Fibroblast of skin of left quadriceps (primary cell): Measurements from ENCODE around the gene AP5M1.
"Not testable (repeated sequence)": the region's sequence is repeated elsewhere in the genome, so short reads cannot be mapped to it uniquely, and the experiment has no call there.

Experiments
- DNase-seq, 2 experiments: peaks; one replicate each; pipeline ENCODE4 v3.0.0-alpha.2; 2013; ENCODE audit warnings: low read depth in 2 of 2

Gene AP5M1, protein sequence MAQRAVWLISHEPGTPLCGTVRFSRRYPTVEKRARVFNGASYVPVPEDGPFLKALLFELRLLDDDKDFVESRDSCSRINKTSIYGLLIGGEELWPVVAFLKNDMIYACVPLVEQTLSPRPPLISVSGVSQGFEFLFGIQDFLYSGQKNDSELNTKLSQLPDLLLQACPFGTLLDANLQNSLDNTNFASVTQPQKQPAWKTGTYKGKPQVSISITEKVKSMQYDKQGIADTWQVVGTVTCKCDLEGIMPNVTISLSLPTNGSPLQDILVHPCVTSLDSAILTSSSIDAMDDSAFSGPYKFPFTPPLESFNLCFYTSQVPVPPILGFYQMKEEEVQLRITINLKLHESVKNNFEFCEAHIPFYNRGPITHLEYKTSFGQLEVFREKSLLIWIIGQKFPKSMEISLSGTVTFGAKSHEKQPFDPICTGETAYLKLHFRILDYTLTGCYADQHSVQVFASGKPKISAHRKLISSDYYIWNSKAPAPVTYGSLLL

DNA sequence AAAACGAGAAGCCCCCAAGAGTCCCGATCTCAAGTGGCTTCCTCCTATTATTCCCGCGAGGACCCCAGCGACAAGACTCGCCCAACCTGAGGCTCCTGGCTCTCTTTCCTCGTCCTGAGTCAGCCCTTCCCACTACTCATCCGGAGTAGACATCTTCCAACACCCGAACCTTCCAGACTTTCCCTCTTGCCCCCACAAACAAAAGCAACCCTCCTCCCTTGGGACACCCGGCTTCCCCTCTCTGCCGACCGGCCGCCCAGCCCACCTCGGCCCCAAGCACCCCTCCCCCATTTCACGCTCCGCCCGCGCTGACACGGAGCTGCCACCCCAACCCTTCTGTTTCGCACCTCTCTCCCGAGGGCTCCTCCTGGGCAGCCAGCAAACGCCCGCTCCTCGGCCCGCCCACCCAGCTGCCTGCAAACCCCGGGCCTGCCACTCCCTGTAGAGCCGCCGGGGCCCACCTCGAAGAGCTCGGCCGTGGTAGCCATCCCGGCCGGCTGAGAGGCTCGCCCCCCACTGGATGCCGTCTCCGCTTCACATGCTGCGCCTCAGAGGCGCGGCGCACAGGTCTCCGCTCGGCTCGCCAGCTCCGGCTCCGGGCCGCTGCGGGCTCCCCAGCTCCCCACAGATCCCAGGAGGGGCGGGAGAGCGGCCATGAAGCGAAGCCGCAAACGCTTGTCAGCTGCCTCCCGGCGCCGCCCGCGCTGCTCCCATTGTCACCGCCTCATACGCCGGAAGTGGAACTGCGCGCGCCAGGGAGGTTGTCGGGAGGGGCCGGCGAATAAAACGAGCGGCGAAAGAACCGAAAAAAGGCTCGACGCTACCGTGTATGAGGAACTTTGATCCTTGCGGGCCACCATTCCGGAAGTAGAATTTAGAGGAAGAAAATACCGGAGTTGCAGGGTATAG, at the start of gene AP5M1, which contains the start of gene EXOC5:
Gene AP5M1, plus strand, starts transcription at position 811 of the 909 bp plus-strand sequence. CDS start 344 bp downstream, outside the sequence.
Gene EXOC5, minus strand, starts transcription at position 745 of the 909 bp plus-strand sequence. Its CDS starts 257 bp downstream, at position 488.
- DNase-seq, result peak; percentile 83 to 84

DNA sequence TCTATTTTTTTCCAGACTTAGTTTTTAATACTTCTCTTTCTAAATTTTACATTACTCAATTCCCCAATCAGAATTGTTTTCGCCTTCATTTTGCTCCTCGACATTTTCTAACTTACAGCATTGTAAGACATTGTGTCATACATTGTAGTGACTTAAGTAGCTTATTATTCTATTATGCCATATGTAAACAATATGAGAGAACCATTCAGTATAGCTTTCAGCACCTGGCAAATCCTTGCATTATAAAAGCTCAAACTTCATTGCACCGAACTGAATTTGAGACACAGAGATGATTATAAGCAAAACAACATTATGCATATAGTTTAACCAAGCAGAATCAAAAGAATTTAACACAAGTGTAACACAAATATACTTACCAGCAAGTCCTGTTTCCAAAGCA, 46.8 kb upstream of the AP5M1 start:
- DNase-seq, result no peak

DNA sequence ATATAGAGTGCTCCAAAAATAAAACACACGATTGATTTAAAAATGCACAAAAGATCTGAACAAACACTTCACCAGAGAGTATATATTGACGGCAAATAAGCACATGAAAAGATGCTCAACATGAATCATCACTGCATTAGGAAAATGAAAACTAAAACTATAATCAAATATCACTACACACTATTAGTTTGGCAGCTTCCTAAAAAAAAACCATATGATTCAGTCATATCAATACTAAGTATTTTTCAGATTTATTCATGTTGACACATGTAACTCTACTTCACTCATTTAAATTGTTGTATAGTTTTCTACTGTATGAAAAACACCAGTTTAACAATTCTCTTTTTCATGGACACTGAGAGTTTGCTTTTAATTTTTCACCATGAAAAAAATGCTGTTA, 41.7 kb upstream of the AP5M1 start:
- DNase-seq, result no peak

DNA sequence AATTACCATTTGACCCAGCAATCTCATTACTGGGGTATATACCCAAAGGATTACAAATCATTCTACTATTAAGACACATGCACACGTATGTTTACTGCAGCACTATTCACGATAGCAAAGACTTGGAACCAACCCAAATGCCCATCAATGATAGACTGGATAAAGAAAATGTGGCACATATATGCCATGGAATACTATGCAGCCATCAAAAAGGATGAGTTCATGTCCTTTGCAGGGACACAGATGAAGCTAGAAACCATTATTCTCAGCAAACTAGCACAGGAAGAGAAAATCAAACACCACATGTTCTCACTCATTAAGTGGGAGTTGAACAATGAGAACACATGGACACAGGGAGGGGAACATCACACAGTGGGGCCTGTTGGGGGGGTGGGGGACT, 40.5 kb upstream of the AP5M1 start:
- DNase-seq, result not testable (repeated sequence)

DNA sequence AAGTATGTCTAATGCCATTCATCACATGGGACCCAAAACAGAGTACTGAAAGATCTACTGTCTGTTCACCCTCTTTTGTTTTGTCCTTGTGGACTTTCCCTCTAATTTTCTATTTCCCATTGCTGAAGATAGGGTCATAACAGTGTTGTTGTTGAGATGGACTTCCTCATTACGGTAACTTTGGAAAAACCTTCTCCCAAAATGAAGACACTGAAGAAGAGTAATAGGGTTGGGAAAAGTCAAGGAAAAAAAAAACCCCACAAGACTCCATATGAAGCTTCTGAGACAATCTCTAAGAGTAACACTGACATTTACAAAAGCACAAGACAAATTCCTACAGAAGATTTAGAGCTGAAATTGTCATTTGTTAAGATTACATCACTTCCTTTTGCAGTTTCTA, 36.8 kb upstream of the AP5M1 start:
- DNase-seq, result no peak

DNA sequence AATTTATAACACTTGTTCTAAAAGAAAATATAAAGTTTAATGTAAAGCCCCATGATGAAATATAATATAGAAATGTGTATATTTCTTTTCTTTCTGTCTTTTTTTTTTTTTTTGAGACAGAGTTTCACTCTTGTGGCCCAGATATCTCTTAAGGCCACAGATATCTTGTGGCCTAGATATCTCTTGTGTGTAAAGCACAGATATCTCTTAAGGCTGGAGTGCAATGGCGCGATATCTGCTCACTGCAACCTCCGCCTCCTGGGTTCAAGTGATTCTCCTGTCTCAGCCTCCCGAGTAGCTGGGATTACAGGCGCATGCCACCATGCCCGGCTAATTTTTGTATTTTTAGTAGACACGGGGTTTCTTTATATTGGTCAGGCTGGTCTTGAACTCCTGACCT, 28.7 kb upstream of the AP5M1 start:
- DNase-seq, result not testable (repeated sequence)

DNA sequence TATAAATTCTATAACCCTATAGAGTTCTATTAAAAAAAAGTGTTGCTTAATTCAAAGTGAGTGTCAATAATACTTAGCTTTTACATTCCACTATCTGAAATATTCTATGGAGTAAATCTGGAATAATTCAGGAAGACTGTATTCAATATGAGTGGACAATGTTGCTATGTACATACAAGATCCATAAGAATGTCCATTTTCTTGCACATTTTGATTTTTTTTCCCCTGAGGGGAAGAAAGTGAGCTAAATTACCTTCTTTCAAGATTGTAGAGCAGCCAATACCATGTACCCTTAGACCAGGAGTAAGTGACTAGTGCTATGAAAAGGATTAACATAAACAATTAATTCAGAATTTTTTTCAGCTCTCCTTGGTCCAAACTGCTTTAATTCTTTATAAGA, 25.5 kb upstream of the AP5M1 start:
- DNase-seq, result no peak

DNA sequence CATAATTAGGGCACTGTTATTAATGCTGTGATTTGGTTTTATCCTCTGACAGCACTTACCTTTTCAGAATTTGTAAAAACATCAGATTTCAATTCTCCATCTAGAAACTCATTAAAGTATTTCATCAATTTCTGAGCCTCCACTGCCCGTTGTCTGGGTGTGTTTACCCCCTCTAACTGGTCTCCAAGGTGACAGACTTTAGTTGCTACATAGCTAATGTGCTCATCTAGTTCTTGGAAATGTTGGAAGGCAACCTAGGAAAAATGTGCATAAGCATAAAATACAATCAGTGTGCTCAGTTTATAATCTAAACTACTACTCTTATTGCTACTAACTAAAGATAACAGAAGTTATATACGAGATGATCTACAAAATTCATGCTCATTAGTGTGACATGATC, 24.7 kb upstream of the AP5M1 start:
- DNase-seq, result no peak

DNA sequence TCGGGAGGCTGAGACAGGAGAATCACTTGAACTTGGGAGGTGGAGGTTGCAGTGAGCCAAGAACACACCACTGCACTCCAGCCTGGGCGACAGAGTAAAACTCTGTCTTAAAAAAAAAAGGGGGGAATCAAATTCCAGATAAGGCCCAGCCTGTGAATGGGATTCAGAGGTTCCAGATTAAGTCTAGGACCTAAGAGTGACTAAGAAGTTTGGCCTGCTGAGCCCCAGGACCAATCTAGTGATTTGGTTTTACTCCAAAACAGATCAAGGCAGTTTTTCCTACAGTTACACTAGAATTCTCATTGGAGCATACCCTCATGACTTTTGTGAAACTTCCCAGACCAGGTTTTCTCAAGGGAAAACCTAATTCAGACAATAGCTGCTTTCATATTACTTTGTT, 22.8 kb upstream of the AP5M1 start:
- DNase-seq, result no peak

DNA sequence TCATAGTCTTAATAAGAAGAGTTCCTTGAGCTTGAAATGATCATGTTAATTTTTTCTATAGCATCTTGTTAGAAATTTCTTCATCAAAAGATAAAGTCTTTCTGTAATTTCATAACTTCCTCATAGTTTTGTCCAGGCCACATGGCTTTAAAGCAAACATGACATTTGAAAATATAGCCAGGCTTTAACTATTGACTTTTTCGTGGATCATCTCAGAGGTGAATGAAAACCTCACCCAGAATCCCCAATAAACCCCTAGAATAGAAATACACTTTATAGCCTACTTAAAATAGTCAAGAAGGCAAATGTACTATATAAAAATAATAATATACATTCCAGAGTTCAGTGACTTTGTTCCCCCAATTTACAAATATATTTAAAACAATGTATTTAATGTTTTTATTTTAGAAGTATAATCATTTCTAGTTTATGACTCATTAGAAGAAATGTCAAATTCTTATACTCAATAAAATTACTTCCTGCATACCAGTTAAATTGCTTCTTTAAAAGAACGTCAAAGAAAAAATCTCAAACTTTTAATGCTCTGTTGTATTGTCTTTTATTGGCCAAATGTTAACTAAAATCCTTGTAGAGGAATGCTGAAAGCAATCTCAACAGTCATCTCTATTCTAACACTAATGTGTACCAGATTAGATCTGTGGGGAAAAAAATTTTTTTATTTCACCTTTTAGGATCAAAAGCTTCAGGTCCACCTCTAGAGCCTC, 21.7 kb upstream of the AP5M1 start:
- peak; percentile 9 to 10 for DNase-seq

DNA sequence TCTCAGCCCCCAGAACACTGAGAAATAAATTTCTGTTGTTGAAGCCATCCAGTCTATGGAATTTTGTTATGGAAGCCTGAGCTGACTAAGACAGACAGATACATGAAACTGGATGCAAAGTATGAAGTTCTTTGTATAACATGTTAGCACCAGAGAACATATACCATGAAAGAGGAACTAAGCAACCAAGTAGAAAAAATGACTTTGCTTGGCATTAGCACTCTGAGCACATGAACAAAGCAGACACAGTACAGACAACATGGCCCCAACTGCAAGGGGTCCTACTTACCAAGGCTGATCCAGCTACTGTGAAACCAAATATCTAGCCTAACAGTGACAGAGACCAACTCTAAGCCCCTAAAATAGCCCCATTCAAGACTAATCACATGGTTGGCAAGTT, 13.9 kb upstream of the AP5M1 start:
- DNase-seq, result no peak

DNA sequence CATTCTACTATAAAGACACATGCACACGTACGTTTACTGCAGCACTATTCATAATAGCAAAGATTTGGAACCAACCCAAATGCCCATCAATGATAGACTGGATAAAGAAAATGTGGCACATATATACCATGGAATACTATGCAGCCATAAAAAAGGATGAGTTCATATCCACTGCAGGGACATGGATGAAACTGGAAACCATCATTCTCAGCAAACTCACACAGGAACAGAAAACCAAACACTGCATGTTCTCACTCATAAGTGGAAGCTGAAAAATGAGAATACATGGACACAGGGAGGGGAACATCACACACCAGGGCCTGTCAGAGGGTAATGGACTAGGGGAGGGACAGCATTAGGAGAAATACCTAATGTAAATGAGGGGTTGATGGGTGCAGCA, 10.6 kb upstream of the AP5M1 start:
- not testable (repeated sequence) for DNase-seq

DNA sequence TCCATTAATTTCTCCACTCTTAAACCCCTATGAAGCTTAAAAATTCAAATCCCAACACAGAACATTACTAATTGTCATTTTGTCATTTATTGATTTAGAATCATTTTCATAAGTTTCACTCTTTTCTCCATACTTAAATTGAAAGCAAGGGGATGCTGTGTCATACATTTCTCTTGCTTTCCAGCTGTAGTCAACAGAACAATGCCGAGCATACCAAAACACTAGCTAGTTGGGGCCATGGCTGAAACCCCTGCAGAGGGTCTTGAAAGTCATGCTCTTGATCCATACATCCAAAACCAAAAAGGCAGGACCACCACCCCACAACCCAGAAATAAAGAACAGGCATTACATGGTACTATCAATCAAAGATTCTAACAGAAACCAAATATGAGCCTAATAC, 9.1 kb upstream of the AP5M1 start:
- DNase-seq, result no peak

DNA sequence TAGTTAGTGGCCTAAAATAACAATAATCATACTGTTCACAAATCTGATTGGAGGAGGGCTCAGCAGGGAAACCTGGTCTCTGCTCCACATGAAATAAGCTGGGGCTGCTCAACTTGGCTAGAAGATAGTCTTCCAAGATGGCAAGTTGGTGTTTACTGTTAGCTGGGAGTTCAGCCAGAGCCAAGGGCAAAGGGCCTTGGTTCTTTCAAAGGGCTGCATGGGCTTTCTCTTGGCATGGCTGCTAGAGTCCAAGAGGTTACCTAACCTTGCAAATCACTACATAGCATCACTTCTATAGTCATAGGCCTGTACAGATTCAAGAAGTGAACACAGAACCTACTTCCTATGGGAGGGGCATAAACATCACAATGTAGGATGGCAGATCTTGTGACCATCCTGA, 7.2 kb upstream of the AP5M1 start:
- DNase-seq, result no peak

DNA sequence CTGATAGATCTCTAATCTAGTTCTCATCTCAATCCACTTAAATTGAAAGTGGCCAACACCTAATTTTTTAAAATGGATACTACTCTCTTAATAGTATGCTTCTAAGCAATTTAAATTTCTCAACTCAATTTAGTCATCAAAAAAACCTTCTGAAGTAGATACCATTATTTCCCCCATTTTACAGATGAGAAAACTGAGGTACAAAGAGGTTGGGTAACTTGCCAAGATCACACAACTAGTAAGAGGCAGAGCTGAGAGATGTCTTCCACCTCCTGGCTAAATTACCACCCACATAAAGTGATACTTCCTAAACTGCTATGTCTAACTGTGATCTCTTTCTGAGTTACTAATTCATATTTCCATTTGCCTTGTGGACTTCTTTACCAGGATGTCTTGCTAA, 6.7 kb upstream of the AP5M1 start:
- no peak for DNase-seq

DNA sequence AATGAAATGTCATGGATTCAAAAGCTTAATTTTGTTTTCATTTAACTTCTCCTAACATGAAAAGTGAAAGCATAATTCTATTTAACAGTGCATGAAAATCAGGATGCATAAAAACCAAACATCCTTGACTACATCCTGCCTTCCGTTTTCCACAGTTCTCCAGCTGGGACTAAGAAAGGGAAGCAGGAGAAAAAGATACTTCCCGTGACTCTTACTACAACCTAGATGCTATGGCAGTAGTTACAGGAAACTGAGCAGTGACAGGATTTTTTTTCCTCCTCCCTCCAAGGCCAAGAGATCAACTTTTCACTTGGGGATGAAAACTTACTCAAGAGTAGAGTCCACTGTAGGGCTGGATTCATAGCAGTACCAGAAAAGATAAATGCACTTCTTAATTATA, 2.7 kb upstream of the AP5M1 start:
- no peak for DNase-seq

DNA sequence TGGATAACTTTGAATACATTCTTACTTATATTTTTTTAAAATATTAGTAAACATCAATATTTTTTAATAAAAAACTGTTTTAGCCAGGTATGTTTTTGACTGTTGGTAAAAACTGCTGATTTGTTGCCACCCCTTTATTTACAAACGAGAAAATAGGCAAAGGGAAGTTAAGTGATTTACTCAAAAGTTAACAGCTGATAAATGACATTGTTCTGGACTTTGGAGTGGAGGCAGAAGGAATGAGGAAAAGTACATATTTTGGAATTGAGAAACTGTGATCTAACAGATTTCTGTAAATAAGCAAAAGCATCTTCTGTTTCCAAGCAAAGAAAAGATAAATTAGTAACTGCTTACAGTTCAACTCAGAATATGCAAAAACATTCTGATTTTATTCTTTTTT, 4.5 kb downstream of the AP5M1 start:
- no peak for DNase-seq

DNA sequence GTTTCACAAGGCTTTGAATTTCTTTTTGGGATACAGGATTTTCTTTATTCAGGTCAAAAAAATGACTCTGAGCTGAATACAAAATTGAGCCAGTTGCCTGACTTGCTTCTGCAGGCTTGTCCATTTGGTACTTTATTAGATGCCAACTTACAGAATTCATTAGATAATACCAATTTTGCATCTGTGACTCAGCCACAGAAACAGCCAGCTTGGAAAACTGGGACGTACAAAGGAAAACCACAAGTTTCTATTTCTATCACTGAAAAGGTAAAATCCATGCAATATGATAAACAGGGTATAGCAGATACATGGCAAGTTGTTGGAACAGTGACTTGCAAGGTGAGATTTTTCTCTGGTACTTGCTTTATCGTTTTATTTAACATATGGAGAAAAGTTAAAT, 5.8 kb downstream of the AP5M1 start:
- no peak for DNase-seq

DNA sequence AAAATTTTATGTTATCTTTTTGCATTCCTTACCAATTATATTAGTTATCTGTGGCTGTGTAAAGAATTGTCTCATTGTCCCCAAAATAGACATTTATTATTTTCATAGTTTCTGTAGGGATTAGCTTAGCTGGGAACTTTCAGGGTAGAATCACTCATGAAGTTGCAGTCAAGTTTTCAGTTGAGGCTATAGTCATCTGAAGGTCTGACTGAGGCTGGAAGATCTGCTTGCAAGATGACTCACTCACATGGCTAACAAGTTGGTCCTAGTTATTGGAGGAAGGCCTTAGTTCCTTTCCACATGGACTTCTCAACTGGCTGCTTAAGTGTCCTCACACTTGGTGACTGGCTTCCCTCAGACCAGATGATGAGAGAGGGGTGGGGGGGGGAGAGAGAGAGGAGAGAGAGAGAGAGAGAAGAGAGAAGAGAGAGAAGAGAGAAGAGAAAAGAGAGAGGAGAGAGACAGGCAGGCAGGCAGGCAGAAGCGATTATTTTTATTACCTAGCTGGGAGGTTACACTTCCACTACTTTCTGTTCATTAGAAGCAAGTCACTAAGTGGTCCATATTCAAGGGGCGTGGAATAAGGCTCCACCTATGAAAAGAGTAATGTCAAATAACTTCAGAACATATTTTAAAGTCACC, 6.4 kb downstream of the AP5M1 start:
- DNase-seq, result no peak

DNA sequence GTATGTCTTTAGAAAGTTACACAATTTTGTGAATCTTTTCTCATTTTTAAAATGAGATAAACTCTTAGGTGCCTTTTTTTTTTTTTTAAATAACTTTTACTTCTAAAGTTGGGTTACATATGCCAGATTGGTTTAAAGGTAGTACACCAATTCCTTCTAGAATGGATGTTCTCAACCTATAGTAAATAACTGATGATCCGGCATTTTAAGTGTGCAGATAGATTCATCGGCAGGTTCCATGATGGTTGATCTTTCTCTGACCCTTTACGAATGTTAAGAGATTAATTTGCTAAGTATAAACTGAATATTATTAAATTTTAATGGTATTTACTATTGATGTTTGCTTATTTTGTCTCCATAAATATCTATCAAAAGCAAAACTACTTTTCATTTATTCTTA, 8.3 kb downstream of the AP5M1 start:
- no peak for DNase-seq

DNA sequence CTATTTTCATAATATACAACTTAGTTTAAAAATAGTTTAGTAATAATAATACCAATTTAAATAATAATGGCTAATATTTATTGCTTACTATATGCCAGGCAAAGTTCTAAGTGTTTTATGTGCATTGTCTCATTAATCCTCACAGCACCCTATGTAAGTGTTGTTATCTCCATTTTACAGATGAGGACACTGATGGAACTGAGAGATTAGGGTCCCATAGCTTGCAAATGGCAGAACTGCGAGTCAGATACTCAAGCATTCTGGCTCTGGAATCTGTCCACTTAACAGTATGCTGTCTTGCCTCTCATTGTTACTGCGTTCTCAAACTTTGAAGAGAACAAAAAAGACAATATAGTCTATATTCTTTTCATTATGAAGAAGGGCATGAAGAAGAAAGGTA, 19.0 kb downstream of the AP5M1 start:
- no peak for DNase-seq
